Activated CD8-positive, alpha-beta memory T cell treated with anti-CD3 and anti-CD28 coated beads, Interleukin-2, amount 50 U/mL, for 4 hours (primary cell): ENCODE measurements around the gene CD63.

Experiments used
- DNase-seq: peaks from one replicate; pipeline ENCODE4 v3.0.0-alpha.2; 2020

Gene CD63

GRCh38 chr12:55703901-55704761 lies 24.7 kb downstream of the CD63 start:
- no peak for DNase-seq

DNA sequence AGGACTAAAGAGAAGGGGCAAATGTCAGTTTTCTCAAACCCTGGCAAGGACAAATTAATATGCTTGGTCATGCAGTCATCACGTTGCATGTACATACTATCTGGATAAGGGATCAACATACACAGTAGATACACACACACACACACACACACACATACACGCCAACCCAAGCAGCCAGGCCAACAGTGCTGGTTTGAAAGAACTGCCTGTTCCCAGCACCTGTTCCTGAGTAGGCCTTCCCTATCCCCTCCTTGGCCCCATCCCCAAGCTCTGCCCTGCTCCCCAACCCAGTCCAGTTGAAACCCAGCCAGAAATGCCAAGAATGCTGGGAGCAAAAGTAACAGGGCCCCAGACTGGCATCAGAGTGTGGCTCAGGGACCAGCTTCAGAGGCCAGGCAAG lies 25.5 kb downstream of the CD63 start:
- no peak for DNase-seq

- no peak for DNase-seq
These were observed 25.9 kb downstream of the CD63 start for GRCh38 chr12:55702861-55703260.

- no peak for DNase-seq
These were observed 28.4 kb downstream of the CD63 start for GRCh38 chr12:55700255-55701018.

- no peak for DNase-seq
These were observed 29.2 kb downstream of the CD63 start for GRCh38 chr12:55699471-55700055.

DNA sequence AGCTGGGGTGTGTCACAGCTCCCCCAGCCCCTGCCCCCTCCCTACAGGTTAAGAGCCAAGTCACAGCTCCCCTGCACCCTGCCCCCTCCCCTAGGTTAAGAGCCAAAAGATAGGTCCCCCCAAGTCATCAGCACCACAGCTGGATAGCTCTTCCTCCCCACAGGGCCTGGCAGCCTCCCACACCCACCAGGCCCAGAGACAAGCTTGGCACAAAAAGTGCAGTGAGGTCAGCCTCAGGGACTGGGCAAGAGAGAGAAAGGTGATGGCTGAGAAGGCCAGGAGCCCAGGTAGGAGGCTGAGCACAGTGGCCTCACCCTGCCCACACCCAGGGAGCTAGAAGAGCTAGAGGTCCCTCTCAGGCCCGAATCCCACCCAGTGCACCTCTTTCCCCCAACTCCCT lies 29.8 kb downstream of the CD63 start:
- no peak for DNase-seq

DNA sequence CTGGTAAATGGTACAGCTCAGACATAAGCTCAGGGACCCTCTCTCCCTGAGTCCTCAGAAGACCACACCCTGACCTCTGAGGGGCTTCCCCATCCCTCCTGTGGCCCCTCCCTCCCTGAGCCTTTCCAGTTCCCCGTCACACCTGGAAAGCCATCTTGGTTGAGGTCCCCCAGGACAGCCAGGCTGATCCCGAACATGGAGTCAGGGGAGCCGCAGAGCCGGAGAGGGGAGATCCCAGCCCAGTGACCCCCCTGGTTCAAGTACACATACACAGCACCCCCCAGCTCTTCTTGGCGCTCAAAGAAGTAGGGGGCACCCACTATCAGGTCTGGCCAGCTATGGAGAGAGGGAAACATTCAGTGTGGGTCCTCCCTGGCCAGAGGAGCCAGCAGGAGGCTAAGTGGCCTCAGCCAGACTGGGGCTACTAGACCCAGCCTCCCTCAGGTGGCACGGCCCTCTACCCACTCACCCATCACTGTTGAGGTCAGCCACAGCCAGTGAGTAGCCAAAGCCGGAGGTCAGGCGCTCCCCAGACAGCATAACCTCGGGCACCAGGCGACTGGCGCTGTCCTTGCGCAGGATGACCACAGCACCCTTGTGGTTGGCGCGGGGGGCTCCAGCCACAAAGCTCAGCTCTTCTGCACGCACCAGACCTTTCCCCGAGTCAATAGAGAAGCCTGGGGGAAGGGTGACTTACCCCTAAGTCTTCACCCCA lies 30.4 kb downstream of the CD63 start:
- DNase-seq = no peak

GRCh38 chr12:55697686-55698085 lies 31.1 kb downstream of the CD63 start:
- no peak for DNase-seq

DNA sequence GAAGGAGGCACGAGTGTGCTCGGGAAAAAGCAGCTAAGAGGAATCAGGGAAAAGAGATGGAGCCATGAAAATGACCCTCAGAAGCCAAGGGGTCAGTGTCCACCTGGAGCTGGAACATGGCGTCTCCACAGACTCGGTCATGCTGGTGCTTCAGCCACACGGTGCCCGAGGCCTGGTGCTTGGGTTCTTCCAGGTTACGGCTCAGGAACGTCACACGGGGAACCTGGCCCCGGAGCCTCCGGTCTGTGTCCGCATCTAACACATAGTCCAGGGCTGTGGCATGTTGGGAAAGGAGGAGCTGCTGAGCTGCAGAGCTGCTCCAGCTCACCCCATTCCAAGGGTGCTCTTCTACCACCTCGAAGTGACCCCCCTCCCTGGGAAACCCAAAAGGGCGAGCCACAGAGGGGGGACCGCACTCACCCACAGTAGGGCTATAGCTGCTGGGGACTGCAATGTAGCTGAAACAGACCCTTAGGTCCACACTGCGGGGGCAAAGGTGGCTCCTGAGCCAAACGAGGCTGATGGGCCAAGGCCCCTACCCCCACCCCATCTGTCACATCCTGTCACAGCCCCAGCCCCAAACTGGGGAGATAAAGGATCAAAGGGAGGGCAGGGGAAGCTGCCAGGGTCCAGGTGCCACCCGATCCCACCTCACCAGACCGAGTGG lies 31.9 kb downstream of the CD63 start:
- DNase-seq = no peak

DNA sequence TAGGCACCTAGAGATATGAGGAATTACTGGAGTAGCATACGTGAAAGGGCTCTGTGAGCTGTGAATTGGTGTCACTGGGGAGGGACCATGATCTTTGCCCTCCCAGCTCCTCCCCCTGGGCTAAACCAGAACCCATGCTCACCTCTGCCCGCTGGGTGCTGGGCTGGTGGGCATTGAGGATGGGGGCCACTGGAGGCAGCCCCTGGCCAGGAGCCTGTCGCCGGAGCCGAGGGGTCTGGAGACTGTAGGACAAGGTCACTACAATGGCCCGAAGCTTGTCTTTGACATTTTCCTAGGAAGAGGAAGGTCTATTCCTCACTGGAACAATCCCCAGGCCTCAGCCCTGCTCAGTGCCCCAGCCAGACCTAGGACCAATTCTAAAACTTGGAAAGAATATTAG lies 32.7 kb downstream of the CD63 start:
- DNase-seq = no peak

DNA sequence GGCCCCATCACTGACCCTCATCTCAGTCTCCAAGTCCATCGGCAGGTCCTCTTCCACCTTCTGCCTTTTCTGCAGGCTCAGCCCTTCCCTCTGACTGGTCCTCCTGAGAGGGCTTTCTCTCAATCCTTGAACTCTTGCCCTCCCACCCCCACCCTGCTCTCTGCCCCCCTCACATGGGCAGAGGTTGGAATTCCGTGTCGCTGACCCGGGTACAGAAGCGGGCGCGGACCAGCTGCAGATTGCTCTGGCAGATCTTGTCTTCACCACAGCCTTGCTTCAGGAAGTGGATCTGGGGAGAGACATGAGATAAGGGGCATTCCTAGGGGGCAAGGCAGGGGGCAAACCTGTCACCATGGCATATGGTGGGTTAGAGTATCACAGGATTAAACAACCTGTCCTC lies 33.5 kb downstream of the CD63 start:
- DNase-seq = no peak

DNA sequence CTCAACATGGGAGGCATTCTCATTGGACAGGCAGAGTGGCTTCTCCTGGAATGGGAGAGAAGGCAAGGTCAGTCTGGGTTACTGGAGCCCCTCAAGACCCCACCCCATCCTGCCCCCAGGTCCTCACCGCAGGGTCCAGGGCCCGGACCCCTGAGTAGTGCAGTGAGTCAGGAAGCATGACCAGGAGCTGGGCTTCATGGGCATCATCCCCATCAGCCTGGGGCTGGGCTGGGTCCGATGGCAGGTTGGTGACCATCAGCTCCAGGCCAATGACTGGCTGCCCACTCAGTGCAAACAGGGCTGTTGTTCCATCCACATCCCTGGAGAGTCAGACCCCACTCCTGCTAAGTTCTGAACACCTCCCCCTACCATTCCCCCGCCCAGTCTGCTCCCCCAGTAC lies 34.2 kb downstream of the CD63 start:
- no peak for DNase-seq

GRCh38 chr12:55694188-55694515 lies 34.7 kb downstream of the CD63 start:
- DNase-seq = no peak

- no peak for DNase-seq
These were observed 35.3 kb downstream of the CD63 start for GRCh38 chr12:55693323-55694187.

DNA sequence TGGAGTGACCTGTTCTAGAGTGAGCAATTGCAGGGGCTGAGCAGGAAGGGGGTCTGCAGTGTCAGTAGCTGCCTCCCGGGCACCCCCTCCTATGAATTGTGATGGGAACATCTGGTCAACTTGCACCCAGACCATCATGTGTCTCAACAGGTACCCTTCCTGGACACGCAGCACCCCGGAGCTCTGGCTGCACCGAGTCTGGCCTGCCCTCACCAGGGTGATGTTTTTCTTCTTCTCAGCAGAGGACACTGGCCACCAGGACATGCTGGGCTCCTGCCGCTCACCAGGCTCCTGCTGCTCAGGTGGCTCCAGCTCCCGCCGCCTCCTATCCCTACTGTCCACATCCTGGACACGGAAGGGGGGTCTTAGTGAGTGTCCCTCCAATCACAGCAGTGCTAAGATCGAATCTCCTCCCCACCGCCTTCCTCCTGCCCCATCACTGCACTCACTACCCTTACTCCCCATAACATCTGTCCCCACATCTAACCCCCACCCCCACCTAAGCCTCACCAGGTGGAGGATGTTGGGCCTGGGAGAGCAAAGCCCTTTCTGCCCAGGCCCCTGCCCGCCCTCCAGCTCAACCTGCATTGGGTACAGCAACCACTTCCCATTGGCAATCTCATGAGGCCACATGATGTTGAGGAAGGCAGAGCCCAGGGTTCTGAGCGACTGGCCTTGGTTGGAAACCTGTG lies 36.0 kb downstream of the CD63 start:
- no peak for DNase-seq

- no peak for DNase-seq
These were observed 39.8 kb downstream of the CD63 start for GRCh38 chr12:55688716-55689655.

DNA sequence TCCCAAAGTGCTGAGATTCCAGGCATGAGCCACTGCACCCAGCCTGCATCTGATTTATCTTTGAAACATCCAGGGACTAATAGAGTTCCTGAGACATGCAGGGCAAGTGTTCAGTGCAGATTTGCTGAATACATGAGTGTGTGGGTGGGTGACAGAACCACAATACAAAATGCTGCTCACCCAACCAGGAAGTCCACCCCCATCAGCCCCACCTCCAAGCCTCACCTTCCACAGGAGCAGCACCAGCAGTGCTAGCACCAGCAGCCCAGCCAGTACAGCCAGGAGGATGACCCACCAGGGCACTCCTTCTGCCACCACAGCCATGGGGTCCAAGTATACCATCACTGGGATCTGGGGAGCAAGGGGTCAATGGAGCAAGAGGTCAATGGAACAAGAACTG lies 41.1 kb downstream of the CD63 start:
- DNase-seq = no peak

- no peak for DNase-seq
These were observed 42.3 kb downstream of the CD63 start for GRCh38 chr12:55686366-55687010.

DNA sequence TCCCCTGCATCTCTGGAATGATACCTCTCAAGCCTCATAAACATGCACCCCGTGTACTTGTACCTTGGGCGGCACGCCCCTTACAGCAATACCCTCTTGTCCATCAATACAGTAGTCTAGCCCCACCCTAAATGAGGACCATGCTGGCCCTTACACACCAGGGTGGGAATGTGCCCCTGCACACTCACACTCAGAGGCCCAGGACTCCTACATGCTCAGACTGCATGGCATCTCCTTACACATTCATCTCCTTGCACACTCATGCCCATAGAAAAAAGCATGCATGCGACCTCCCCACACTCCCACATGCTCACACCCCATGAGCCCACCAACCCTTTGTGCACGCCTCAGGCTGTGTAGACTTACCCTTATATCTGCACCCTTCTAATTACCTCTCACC lies 43.1 kb downstream of the CD63 start:
- no peak for DNase-seq
